ENCODE measurements around the gene C2orf68.

DNA sequence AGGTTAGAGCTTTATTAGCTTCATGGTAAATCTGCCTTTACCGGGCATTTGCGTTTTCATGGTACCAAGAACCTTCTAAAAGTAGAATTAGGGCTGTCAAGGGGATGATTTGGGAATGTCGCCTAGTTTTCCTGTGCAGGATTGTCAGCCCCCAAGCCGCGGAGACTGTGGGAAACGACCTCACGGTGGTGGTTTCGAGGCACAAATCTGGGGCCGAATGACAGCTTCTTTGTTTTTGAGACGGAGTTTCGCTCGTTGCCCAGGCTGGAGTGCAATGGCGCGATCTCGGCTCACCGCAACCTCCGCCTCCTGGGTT lies 3.5 kb upstream of the C2orf68 start:
- TF ChIP-seq POLR2AphosphoS5 (IDR thresholded peaks at IDR 0.05; ENCODE audit: low read depth, low read length): no peak
- TF ChIP-seq TAF1 (IDR thresholded peaks at IDR 0.05; ENCODE audit: borderline replicate concordance, insufficient read depth, low read length): no peak
- no peak for TF ChIP-seq SIN3A (IDR thresholded peaks at IDR 0.05; ENCODE audit: borderline replicate concordance, insufficient read depth, low read length)
- TF ChIP-seq, protein P1, sequence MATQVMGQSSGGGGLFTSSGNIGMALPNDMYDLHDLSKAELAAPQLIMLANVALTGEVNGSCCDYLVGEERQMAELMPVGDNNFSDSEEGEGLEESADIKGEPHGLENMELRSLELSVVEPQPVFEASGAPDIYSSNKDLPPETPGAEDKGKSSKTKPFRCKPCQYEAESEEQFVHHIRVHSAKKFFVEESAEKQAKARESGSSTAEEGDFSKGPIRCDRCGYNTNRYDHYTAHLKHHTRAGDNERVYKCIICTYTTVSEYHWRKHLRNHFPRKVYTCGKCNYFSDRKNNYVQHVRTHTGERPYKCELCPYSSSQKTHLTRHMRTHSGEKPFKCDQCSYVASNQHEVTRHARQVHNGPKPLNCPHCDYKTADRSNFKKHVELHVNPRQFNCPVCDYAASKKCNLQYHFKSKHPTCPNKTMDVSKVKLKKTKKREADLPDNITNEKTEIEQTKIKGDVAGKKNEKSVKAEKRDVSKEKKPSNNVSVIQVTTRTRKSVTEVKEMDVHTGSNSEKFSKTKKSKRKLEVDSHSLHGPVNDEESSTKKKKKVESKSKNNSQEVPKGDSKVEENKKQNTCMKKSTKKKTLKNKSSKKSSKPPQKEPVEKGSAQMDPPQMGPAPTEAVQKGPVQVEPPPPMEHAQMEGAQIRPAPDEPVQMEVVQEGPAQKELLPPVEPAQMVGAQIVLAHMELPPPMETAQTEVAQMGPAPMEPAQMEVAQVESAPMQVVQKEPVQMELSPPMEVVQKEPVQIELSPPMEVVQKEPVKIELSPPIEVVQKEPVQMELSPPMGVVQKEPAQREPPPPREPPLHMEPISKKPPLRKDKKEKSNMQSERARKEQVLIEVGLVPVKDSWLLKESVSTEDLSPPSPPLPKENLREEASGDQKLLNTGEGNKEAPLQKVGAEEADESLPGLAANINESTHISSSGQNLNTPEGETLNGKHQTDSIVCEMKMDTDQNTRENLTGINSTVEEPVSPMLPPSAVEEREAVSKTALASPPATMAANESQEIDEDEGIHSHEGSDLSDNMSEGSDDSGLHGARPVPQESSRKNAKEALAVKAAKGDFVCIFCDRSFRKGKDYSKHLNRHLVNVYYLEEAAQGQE (IDR thresholded peaks at IDR 0.05; ENCODE audit: insufficient read depth in 1 of 2, low read depth in 2 of 2, low read length in 2 of 2): no peak

Data from PFSK-1 (cell line).